ENCODE measurements around the gene SUSD6.

Gene SUSD6

GRCh38 chr14:69660344-69661193 is 49.2 kb downstream of the SUSD6 start:
- H3K27me3 ChIP-seq (ENCODE audit: insufficient read depth, insufficient read length): no peaks in the 10 kb centered on the region
- no peaks in the 10 kb centered on the region for H3K4me1 ChIP-seq (ENCODE audit: insufficient read depth, insufficient read length)
- H3K9ac ChIP-seq (ENCODE audit: insufficient read length, low read depth): no peak overlapping the region
- TF ChIP-seq YY1 (IDR thresholded peaks at IDR 0.05; ENCODE audit: insufficient read depth, insufficient read length) (no peak), SUZ12 (IDR thresholded peaks at IDR 0.05; ENCODE audit: extremely low read depth, insufficient read depth, insufficient read length) (no peak), ZNF274 (IDR thresholded peaks at IDR 0.05; ENCODE audit: low read depth, low read length) (no peak)
- no peaks in the 10 kb centered on the region for H3K36me3 ChIP-seq (ENCODE audit: insufficient read depth, insufficient read length, low read length)
- H3K4me3 ChIP-seq (ENCODE audit: insufficient read length, low read depth): no peak overlapping the region
- no peaks in the 10 kb centered on the region for H3K9me3 ChIP-seq (ENCODE audit: insufficient read depth, low read length)
- DNase-seq (ENCODE audit: low read depth, low spot score): no peak

DNA sequence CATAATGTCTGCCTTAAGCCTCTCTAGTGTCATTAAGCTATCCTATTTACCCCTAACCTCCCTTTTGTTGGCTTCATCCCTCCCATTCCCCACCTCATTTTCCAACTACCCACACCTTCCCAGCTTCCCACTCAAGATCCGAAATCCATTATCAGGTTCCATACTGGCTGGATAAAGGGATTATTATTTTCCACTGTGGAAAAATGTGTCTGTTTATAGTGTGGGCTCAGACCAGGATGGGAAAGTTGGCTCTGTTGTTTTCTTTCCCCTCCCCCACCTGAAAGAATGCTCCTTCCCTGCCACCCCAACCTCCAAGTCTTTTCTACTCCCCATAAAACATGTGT is 49.8 kb downstream of the SUSD6 start:
- TF ChIP-seq ZNF274 (IDR thresholded peaks at IDR 0.05; ENCODE audit: low read depth, low read length) (no peak), SUZ12 (IDR thresholded peaks at IDR 0.05; ENCODE audit: extremely low read depth, insufficient read depth, insufficient read length) (no peak), YY1 (IDR thresholded peaks at IDR 0.05; ENCODE audit: insufficient read depth, insufficient read length) (no peak)
- no peak overlapping the region for H3K4me3 ChIP-seq (ENCODE audit: insufficient read length, low read depth)
- H3K9ac ChIP-seq (ENCODE audit: insufficient read length, low read depth): no peak overlapping the region
- no peak for DNase-seq (ENCODE audit: low read depth, low spot score)
- no peaks in the 10 kb centered on the region for H3K9me3 ChIP-seq (ENCODE audit: insufficient read depth, low read length)
- H3K27me3 ChIP-seq (ENCODE audit: insufficient read depth, insufficient read length): no peaks in the 10 kb centered on the region
- H3K4me1 ChIP-seq (ENCODE audit: insufficient read depth, insufficient read length): no peaks in the 10 kb centered on the region
- H3K36me3 ChIP-seq (ENCODE audit: insufficient read depth, insufficient read length, low read length): no peaks in the 10 kb centered on the region

GRCh38 chr14:69662636-69663299 is 51.4 kb downstream of the SUSD6 start:
- TF ChIP-seq SUZ12 (IDR thresholded peaks at IDR 0.05; ENCODE audit: extremely low read depth, insufficient read depth, insufficient read length): no peak
- no peak for TF ChIP-seq YY1 (IDR thresholded peaks at IDR 0.05; ENCODE audit: insufficient read depth, insufficient read length)
- TF ChIP-seq ZNF274 (IDR thresholded peaks at IDR 0.05; ENCODE audit: low read depth, low read length): no peak
- no peak overlapping the region for H3K9ac ChIP-seq (ENCODE audit: insufficient read length, low read depth)
- DNase-seq (ENCODE audit: low read depth, low spot score): no peak
- H3K36me3 ChIP-seq (ENCODE audit: insufficient read depth, insufficient read length, low read length): no peaks in the 10 kb centered on the region
- H3K4me1 ChIP-seq (ENCODE audit: insufficient read depth, insufficient read length): no peaks in the 10 kb centered on the region
- no peak overlapping the region for H3K4me3 ChIP-seq (ENCODE audit: insufficient read length, low read depth)
- no peaks in the 10 kb centered on the region for H3K27me3 ChIP-seq (ENCODE audit: insufficient read depth, insufficient read length)
- no peaks in the 10 kb centered on the region for H3K9me3 ChIP-seq (ENCODE audit: insufficient read depth, low read length)

DNA sequence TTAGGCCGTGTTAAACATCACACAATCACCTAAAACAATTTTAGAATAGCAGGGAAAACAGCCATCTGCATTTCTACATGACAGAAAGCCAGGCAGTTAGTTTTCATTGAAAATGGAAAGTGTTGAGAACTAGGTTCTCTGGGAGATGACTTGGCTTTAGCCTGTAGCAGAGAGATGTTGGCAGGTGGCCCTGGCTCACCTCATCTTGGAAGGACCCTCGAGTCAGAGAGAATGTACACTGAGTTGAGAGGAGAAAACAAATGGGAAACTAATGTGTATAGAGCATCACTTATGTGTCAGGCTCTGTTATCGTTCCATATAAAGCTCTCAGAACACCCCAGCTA is 51.9 kb downstream of the SUSD6 start:
- Histone ChIP-seq H3K27me3 (ENCODE audit: insufficient read depth, insufficient read length) (no peaks in the 10 kb centered on the region), H3K4me3 (ENCODE audit: insufficient read length, low read depth) (no peak overlapping the region), H3K9ac (ENCODE audit: insufficient read length, low read depth) (no peak overlapping the region), H3K9me3 (ENCODE audit: insufficient read depth, low read length) (no peaks in the 10 kb centered on the region), H3K36me3 (ENCODE audit: insufficient read depth, insufficient read length, low read length) (no peaks in the 10 kb centered on the region), H3K4me1 (ENCODE audit: insufficient read depth, insufficient read length) (no peaks in the 10 kb centered on the region)
- TF ChIP-seq SUZ12 (IDR thresholded peaks at IDR 0.05; ENCODE audit: extremely low read depth, insufficient read depth, insufficient read length) (no peak), ZNF274 (IDR thresholded peaks at IDR 0.05; ENCODE audit: low read depth, low read length) (no peak), YY1 (IDR thresholded peaks at IDR 0.05; ENCODE audit: insufficient read depth, insufficient read length) (no peak)
- no peak for DNase-seq (ENCODE audit: low read depth, low spot score)

GRCh38 chr14:69664265-69664664 is 52.9 kb downstream of the SUSD6 start:
- H3K9me3 ChIP-seq (ENCODE audit: insufficient read depth, low read length): no peaks in the 10 kb centered on the region
- H3K4me1 ChIP-seq (ENCODE audit: insufficient read depth, insufficient read length): no peaks in the 10 kb centered on the region
- no peak for DNase-seq (ENCODE audit: low read depth, low spot score)
- H3K27me3 ChIP-seq (ENCODE audit: insufficient read depth, insufficient read length): no peaks in the 10 kb centered on the region
- no peak overlapping the region for H3K4me3 ChIP-seq (ENCODE audit: insufficient read length, low read depth)
- H3K9ac ChIP-seq (ENCODE audit: insufficient read length, low read depth): no peak overlapping the region
- H3K36me3 ChIP-seq (ENCODE audit: insufficient read depth, insufficient read length, low read length): no peaks in the 10 kb centered on the region
- no peak for TF ChIP-seq ZNF274 (IDR thresholded peaks at IDR 0.05; ENCODE audit: low read depth, low read length)
- no peak for TF ChIP-seq SUZ12 (IDR thresholded peaks at IDR 0.05; ENCODE audit: extremely low read depth, insufficient read depth, insufficient read length)
- no peak for TF ChIP-seq YY1 (IDR thresholded peaks at IDR 0.05; ENCODE audit: insufficient read depth, insufficient read length)

GRCh38 chr14:69664865-69665526 is 53.6 kb downstream of the SUSD6 start:
- Histone ChIP-seq H3K27me3 (ENCODE audit: insufficient read depth, insufficient read length) (no peaks in the 10 kb centered on the region), H3K4me3 (ENCODE audit: insufficient read length, low read depth) (no peak overlapping the region), H3K36me3 (ENCODE audit: insufficient read depth, insufficient read length, low read length) (no peaks in the 10 kb centered on the region), H3K9me3 (ENCODE audit: insufficient read depth, low read length) (no peaks in the 10 kb centered on the region), H3K9ac (ENCODE audit: insufficient read length, low read depth) (no peak overlapping the region), H3K4me1 (ENCODE audit: insufficient read depth, insufficient read length) (no peaks in the 10 kb centered on the region)
- no peak for DNase-seq (ENCODE audit: low read depth, low spot score)
- TF ChIP-seq SUZ12 (IDR thresholded peaks at IDR 0.05; ENCODE audit: extremely low read depth, insufficient read depth, insufficient read length) (no peak), YY1 (IDR thresholded peaks at IDR 0.05; ENCODE audit: insufficient read depth, insufficient read length) (no peak), ZNF274 (IDR thresholded peaks at IDR 0.05; ENCODE audit: low read depth, low read length) (no peak)

GRCh38 chr14:69665631-69666030 is 54.2 kb downstream of the SUSD6 start:
- Histone ChIP-seq H3K4me3 (ENCODE audit: insufficient read length, low read depth) (no peak overlapping the region), H3K27me3 (ENCODE audit: insufficient read depth, insufficient read length) (no peaks in the 10 kb centered on the region), H3K4me1 (ENCODE audit: insufficient read depth, insufficient read length) (no peaks in the 10 kb centered on the region), H3K36me3 (ENCODE audit: insufficient read depth, insufficient read length, low read length) (no peaks in the 10 kb centered on the region), H3K9me3 (ENCODE audit: insufficient read depth, low read length) (no peaks in the 10 kb centered on the region), H3K9ac (ENCODE audit: insufficient read length, low read depth) (no peak overlapping the region)
- no peak for DNase-seq (ENCODE audit: low read depth, low spot score)
- TF ChIP-seq YY1 (IDR thresholded peaks at IDR 0.05; ENCODE audit: insufficient read depth, insufficient read length) (no peak), SUZ12 (IDR thresholded peaks at IDR 0.05; ENCODE audit: extremely low read depth, insufficient read depth, insufficient read length) (no peak), ZNF274 (IDR thresholded peaks at IDR 0.05; ENCODE audit: low read depth, low read length) (no peak)

Measured in NT2/D1 (cell line).